HCT116 (cell line): Measurements from ENCODE around the gene HHLA2. TPM values are rescaled to one million over a fixed set of nuclear protein-coding genes. Genes with fewer than 3 reads are reported as not detected.

Experiments used
- ATAC-seq: fragments of 200-7000 bp; cut with Tn5 transposase; 2 replicates; pipeline ENCODE4 v1.9.1; 2020; ENCODE audit warnings: mild to moderate bottlenecking, moderate library complexity
- BruUV-seq: library from RNA; stranded (reverse); fragments of 400-500 nt; replicated peaks from 2 replicates; lab custom pipeline; 2021; lab: Mats Ljungman, UMichigan
- CTCF ChIA-PET: fragments of 300-600 bp; sonication (Branson Sonifier 250); formaldehyde crosslinking; loops from one replicate; lab custom pipeline; 2021; ENCODE audit warnings: antibody characterized with exemption; lab: Charles Lee
- POLR2A ChIA-PET: fragments of 300-600, 350-600 bp; sonication (Branson Sonifier 250); formaldehyde crosslinking; loops from one replicate; lab custom pipeline; 2021; ENCODE audit warnings: antibody characterized with exemption; lab: Charles Lee
- RAD21 ChIA-PET, 2 experiments: fragments of 300-600 bp; sonication (Branson Sonifier 250); formaldehyde crosslinking; loops; one replicate each; lab custom pipeline; 2023; ENCODE audit warnings: low total read pairs in 2 of 2; ENCODE audit not compliant: uncharacterized antibody in 2 of 2, unreplicated experiment in 2 of 2, low non-redundant PET in 1 of 2; lab: Charles Lee
- DNase-seq: peaks from one replicate; pipeline ENCODE4 v3.0.0-alpha.2; 2010; ENCODE audit warnings: low read depth, low spot score
- H2AFZ ChIP-seq: fragments of 200-600 bp; shearing (Covaris generic), sonication (generic); 2 replicates; pipeline ENCODE4 v1.6.1; 2017; ENCODE audit warnings: low read depth, mixed run types, mixed read lengths, antibody characterized with exemption, low read length; ENCODE audit not compliant: poor library complexity, severe bottlenecking
- H3K27ac ChIP-seq: 2 replicates; pipeline ENCODE4 v1.5.1; 2012; ENCODE audit warnings: low read depth, low read length
- H3K27me3 ChIP-seq: fragments of 200-600 bp; sonication (generic); 2 replicates; pipeline ENCODE4 v1.6.1; 2016; ENCODE audit warnings: mixed run types, low read length, mixed read lengths; ENCODE audit not compliant: insufficient read depth
- H3K36me3 ChIP-seq, 2 experiments: fragments of 200-500 bp in 1 of 2; fragments of 200-600 bp in 1 of 2; sonication (Bioruptor generic) in 1 of 2; sonication (generic) in 1 of 2; 2 replicates each; pipeline versions ENCODE4 v1.5.1 to v1.6.1; 2014 to 2016; ENCODE audit warnings: low read length in 2 of 2, inconsistent platforms in 1 of 2, mixed read lengths in 1 of 2, mixed run types in 1 of 2; ENCODE audit not compliant: insufficient read depth in 2 of 2, control insufficient read depth in 1 of 2
- H3K4me1 ChIP-seq, 2 experiments: fragments of 200-600 bp in 1 of 2; sonication (generic) in 1 of 2; 2 replicates each; pipeline versions ENCODE4 v1.5.1 to v1.6.1; 2012 to 2017; ENCODE audit warnings: low read length in 2 of 2, inconsistent platforms in 1 of 2, mild to moderate bottlenecking in 1 of 2, mixed read lengths in 1 of 2, mixed run types in 1 of 2, moderate library complexity in 1 of 2; ENCODE audit not compliant: insufficient read depth in 2 of 2, control insufficient read depth in 1 of 2
- H3K4me2 ChIP-seq: fragments of 200-600 bp; sonication (generic); 2 replicates; pipeline ENCODE4 v1.6.1; 2017; ENCODE audit warnings: mixed run types, low read length, mixed read lengths
- H3K4me3 ChIP-seq, 2 experiments: fragments of 200-600 bp in 1 of 2; sonication (generic) in 1 of 2; replicated peaks in 1 of 2; 2 replicates each; pipeline ENCODE4 v1.5.1; 2011 to 2016; ENCODE audit warnings: low read length in 2 of 2, control low read depth in 1 of 2, low read depth in 1 of 2, mild to moderate bottlenecking in 1 of 2, mixed read lengths in 1 of 2, mixed run types in 1 of 2
- H3K79me2 ChIP-seq: fragments of 200-600 bp; sonication (generic); 2 replicates; pipeline ENCODE4 v1.6.1; 2017; ENCODE audit warnings: mild to moderate bottlenecking, mixed run types, low read length, moderate library complexity, mixed read lengths; ENCODE audit not compliant: insufficient read depth
- H3K9ac ChIP-seq: fragments of 200-600 bp; sonication (generic); 2 replicates; pipeline ENCODE4 v1.6.1; 2016; ENCODE audit warnings: low read length, mixed read lengths
- H3K9me2 ChIP-seq: fragments of 200-600 bp; sonication (generic), shearing (Covaris generic); 2 replicates; pipeline ENCODE4 v1.6.1; 2017; ENCODE audit warnings: mixed run types, mild to moderate bottlenecking, moderate library complexity; ENCODE audit not compliant: insufficient read depth
- H3K9me3 ChIP-seq, 2 experiments: fragments of 200-500 bp in 1 of 2; fragments of 200-600 bp in 1 of 2; sonication (Bioruptor generic) in 1 of 2; sonication (generic) in 1 of 2; 2 replicates each; pipeline ENCODE4 v1.6.1; 2014 to 2017; ENCODE audit warnings: low read length in 2 of 2, mixed read lengths in 2 of 2, inconsistent platforms in 1 of 2, low read depth in 1 of 2, mild to moderate bottlenecking in 1 of 2, mixed run types in 1 of 2, moderate library complexity in 1 of 2; ENCODE audit not compliant: control insufficient read depth in 1 of 2, insufficient read depth in 1 of 2
- H4K20me1 ChIP-seq: fragments of 200-600 bp; sonication (generic), shearing (Covaris generic); 2 replicates; pipeline ENCODE4 v1.6.1; 2017; ENCODE audit warnings: mixed run types, mild to moderate bottlenecking, moderate library complexity; ENCODE audit not compliant: insufficient read depth
- CBX3 ChIP-seq: IDR thresholded peaks from 2 replicates; pipeline ENCODE4 v1.6.1; 2012; ENCODE audit warnings: low read depth
- CTCF ChIP-seq, 3 experiments: fragments of 200-600 bp in 1 of 3; sonication (generic) in 1 of 3; IDR thresholded peaks in 2 of 3; conservative IDR thresholded peaks in 1 of 3; 2 replicates each; pipeline ENCODE4 v1.5.1; 2012 to 2017; ENCODE audit warnings: low read depth in 2 of 3, low read length in 2 of 3, antibody characterized with exemption in 1 of 3, borderline replicate concordance in 1 of 3, control low read depth in 1 of 3, mild to moderate bottlenecking in 1 of 3, mixed read lengths in 1 of 3, mixed run types in 1 of 3, moderate library complexity in 1 of 3; ENCODE audit not compliant: insufficient read depth in 1 of 3
- EGR1 ChIP-seq: IDR thresholded peaks from 2 replicates; pipeline ENCODE4 v1.6.1; 2012; ENCODE audit warnings: low read depth
- ELF1 ChIP-seq: IDR thresholded peaks from 2 replicates; pipeline ENCODE4 v1.6.1; 2012; ENCODE audit warnings: low read depth, borderline replicate concordance
- EZH2 ChIP-seq: fragments of 200-600 bp; sonication (generic); IDR thresholded peaks from 2 replicates; pipeline ENCODE4 v1.6.1; 2017; ENCODE audit warnings: antibody characterized with exemption, mixed run types
- JUND ChIP-seq: IDR thresholded peaks from 2 replicates; pipeline ENCODE4 v1.6.1; 2012
- POLR2A ChIP-seq: IDR thresholded peaks from 2 replicates; pipeline ENCODE4 v1.7.0; 2011; ENCODE audit warnings: borderline replicate concordance; ENCODE audit not compliant: insufficient read depth, insufficient read length; ENCODE audit errors: extremely low read depth
- RAD21 ChIP-seq: IDR thresholded peaks from 2 replicates; pipeline ENCODE4 v1.6.1; 2012; ENCODE audit warnings: low read depth, mild to moderate bottlenecking
- SIN3A ChIP-seq: IDR thresholded peaks from 2 replicates; pipeline ENCODE4 v1.6.1; 2012; ENCODE audit warnings: low read depth
- YY1 ChIP-seq: IDR thresholded peaks from 2 replicates; pipeline ENCODE4 v1.6.1; 2011; ENCODE audit warnings: low read length, low read depth, moderate library complexity, mild to moderate bottlenecking; ENCODE audit not compliant: insufficient replicate concordance; ENCODE audit errors: extremely low read depth
- intact Hi-C: fragments of 100-400 bp; cut with micrococcal nuclease; formaldehyde crosslinking; loops from 2 replicates; pipeline ENCODE4 v1.10.0; 2022
- total RNA-seq: library from RNA; stranded (reverse); gene quantifications from one replicate; pipeline ENCODE4 v1.2.1, GENCODE V29; 2021; ENCODE audit not compliant: unreplicated experiment
- TF ChIP-seq, protein P1 (sequence below): IDR thresholded peaks from 2 replicates; pipeline ENCODE4 v1.6.1; 2011; ENCODE audit warnings: mild to moderate bottlenecking, low read length, moderate library complexity; ENCODE audit not compliant: insufficient replicate concordance; ENCODE audit errors: extremely low read depth
- TF ChIP-seq, protein P2 (sequence below): IDR thresholded peaks from 2 replicates; pipeline ENCODE4 v1.6.1; 2012

HHLA2 gene
- total RNA-seq, 1 experiment from 2014 or later = not detected

DNA sequence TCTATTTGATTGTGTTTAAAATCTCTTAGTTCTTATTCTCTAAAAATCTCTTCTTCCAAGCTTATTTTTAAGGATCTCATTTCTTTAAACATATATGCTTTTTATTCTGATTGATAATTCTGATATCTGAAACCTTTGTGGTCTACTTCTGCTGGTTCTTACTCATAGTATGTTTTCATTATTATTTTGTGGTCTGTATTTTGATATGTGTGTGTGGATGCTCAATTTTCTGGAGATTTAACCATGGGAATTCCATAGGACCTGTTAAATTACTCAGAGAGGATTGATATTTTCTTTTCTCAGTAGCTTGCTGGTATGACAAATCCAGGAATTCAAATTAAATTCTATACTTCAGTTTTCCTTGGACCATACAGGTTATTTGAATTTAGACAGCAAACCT, 14.7 kb upstream of the HHLA2 start (continued):
- TF ChIP-seq EGR1 = no peak
- TF ChIP-seq, protein P1, sequence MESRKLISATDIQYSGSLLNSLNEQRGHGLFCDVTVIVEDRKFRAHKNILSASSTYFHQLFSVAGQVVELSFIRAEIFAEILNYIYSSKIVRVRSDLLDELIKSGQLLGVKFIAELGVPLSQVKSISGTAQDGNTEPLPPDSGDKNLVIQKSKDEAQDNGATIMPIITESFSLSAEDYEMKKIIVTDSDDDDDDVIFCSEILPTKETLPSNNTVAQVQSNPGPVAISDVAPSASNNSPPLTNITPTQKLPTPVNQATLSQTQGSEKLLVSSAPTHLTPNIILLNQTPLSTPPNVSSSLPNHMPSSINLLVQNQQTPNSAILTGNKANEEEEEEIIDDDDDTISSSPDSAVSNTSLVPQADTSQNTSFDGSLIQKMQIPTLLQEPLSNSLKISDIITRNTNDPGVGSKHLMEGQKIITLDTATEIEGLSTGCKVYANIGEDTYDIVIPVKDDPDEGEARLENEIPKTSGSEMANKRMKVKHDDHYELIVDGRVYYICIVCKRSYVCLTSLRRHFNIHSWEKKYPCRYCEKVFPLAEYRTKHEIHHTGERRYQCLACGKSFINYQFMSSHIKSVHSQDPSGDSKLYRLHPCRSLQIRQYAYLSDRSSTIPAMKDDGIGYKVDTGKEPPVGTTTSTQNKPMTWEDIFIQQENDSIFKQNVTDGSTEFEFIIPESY = no peak
- no peak for TF ChIP-seq RAD21
- TF ChIP-seq, protein P2, sequence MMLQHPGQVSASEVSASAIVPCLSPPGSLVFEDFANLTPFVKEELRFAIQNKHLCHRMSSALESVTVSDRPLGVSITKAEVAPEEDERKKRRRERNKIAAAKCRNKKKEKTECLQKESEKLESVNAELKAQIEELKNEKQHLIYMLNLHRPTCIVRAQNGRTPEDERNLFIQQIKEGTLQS = no peak
- TF ChIP-seq SIN3A = no peak
- TF ChIP-seq JUND = no peak
- no peak for TF ChIP-seq POLR2A

DNA sequence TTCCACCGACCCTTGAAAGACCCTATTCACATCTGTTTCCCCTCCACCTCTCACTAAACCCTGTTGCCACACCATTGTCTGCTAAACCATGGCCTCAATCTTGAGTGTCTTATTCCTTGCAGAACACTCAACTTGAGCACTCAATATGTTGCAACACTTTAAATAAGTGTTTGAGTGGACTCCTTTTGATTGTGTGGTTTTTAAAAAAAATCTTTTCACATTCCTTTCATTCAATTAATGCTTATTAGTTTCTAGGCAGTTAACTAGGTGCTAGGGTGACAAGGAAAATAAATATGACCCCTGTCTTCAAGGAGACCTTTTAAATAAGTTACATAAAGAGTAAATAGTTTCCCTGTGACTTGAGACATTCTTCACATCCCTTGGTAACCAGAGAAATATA, 13.3 kb upstream of the HHLA2 start:
- ChIA-PET POLR2A (no interaction called here), RAD21 (no interaction called here)
- ATAC-seq = no peak

More for the DNA sequence above, 13.3 kb upstream of the HHLA2 start:
- TF ChIP-seq CTCF (IDR thresholded peaks at IDR 0.05 in 2 of 3, conservative IDR thresholded peaks at IDR 0.05 in 1 of 3; ENCODE audit: borderline replicate concordance in 1 of 3, insufficient read depth in 1 of 3, low read depth in 2 of 3, low read length in 2 of 3) (no peak), EZH2 (no peak), ELF1 (no peak), RAD21 (no peak), CBX3 (no peak), YY1 (no peak)
- Histone ChIP-seq H3K79me2 (no peaks in the 10 kb centered on the region), H2AFZ (no peak overlapping the region), H3K36me3 (no peaks in the 10 kb centered on the region), H4K20me1 (no peaks in the 10 kb centered on the region), H3K4me2 (no peak overlapping the region), H3K9me3 (no peaks in the 10 kb centered on the region; a peak in 1 of 4 replicates), H3K9me2 (no peaks in the 10 kb centered on the region), H3K9ac (no peak overlapping the region), H3K4me3 (no peak overlapping the region), H3K27me3 (no peaks in the 10 kb centered on the region), H3K27ac (no peak overlapping the region), H3K4me1 (no peaks in the 10 kb centered on the region)
- CTCF ChIA-PET = no interaction called here
- intact Hi-C loops = no loop called here
- no peak for DNase-seq
- no TSS peak for BruUV-seq
